Activated CD8-positive, alpha-beta memory T cell treated with anti-CD3 and anti-CD28 coated beads, Interleukin-2, amount 50 U/mL, for 4 hours (primary cell): ENCODE measurements around the gene CERK.
A peak's percentile ranks its signal among the peaks of the same experiment; 100 is the strongest.
"Not testable (repeated sequence)": the region's sequence is repeated elsewhere in the genome, so short reads cannot be mapped to it uniquely, and the experiment has no call there.

Experiments
- DNase-seq: peaks from one replicate; pipeline ENCODE4 v3.0.0-alpha.2; 2020

The CERK gene

DNA sequence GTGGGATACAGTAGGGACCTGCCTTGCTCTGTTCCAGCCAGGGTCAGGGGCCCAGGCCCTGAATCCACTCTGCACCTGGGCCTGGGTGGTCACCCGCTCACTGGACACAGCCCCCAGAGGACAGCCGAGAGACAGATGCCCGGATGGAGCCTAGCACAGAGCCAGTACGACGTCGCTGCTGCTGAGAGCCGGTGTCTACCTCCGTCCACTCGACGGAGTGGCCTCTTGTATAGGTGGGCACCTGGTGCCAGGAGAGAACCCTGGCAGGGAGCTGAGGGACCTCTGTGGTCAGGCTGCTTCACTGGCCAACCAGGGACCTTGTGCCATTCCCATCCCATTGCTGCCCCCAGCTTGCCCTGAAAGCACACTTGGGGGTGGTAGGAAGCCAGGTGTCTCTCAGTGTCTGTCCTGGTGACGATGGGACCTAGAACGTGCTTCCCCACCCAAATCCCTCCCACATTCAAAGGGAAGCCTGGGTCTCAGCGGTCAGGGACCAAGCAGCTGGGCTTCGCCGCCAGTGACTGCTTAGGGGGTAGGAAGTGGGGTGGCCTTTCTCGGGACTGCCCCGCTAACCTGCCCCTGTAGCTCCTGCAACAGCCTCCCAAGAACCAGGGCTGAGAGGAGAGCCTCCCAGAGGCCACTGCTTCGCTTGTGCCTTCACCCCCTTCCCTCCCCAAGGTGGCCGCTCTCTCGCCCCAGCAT, 10.3 kb upstream of the CERK start:
- DNase-seq: no peak

DNA sequence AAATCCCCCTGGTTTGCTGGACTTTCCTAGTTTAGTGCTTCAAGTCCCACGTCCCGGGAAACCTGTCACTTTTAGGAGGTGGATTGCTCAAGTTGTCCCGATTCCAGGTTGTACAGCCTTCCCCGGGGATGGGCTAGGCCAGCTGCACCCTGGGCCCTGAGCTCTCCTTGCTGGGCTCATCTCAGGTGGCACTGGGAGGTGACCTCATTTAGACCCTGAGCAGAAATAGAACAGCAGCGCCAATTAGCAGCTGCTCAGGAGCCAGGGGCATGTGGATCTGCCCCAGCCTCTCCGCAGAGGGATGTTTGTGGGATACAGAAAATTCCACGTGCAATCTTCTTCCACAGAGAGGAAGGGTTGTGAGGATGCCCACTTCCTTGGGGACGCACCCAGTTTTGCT, 9.6 kb upstream of the CERK start:
- DNase-seq: no peak

DNA sequence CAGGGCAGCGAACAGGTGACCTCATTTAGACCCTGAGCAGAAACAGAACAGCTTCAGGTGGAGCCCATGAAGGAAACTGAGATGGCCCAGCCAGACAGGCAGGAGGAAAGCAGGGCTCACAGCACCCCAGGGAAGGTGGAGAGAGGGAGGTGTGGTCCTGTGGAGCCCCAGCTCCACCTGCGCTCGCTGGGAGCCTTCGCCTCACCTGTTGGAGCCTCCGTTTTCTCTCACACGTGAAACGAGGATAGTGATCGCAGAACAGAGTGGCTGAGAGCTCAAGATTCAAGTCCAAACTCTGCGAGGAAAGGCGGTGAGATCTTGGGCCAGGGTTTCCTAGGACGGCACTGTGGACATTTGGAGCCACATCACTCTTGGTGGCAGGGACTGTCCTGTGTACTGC, 8.6 kb upstream of the CERK start:
- DNase-seq: no peak

DNA sequence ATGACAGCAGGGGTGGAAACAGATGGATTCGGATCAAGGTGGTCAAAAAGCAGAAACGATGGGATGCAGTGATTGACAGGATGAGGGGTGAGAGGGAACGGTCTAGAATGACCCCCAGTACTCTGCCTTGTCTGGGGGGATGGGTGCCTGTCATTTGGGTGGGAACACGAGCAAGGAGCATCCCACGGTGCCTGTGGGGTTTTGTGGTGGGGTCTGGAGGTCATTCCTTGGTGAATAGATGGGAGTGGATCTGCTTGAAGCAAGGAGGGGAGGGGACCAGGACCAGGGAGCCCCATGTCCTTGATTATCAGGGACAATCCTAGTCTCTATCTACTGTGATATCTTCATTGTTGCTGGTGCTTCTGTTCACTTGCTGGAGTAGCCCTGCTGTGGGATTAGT, 8.1 kb upstream of the CERK start:
- no peak for DNase-seq

DNA sequence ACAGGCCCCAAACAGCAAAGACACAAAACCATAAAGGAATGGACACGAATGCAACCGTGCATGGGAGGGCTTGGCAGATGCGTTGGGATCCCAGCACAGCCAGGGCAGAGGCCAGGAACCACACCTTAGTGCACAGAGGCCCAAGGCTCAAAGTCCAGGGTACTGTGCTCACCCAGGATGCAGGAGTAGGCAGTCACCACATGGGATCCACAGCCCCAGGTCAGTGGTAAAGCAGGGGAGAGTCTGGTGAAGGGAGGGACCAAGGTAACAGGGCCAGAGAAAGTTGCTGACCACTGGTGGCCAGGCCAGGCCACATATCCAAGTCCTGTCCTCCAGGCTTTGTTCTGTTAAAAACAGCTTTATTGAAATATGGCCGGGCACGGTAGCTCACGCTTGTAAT, 6.5 kb upstream of the CERK start:
- DNase-seq: no peak

DNA sequence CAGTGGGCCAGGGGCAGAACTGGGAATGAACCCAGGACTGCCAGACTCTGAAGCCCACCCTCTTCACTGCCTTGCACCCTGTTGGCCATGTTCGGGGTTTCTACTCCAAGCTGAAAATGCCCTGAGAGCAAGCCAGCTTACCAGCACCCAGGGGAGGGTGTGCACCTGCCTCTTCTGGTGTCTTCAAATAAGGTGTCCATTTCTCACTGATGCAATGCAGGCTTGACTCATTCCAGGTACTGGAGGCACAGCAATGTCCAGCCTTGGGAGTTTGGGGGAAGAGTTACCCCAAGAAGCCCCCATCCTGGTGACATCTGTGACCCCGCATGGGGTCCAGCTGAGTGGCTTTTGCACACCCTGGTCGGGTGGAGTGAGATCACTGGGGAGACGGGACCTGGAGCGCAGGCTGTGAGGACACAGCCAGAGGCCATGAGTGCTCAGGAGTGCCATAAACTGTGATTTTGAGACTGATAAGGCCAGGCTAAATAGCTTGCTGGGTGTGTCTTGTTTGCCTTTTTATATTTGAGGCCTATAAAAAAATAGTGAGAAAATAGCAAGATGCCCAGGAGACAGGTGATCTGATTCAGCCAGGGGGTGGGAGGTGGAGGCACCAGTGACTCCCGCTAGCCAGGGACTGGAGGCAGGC, 4.6 kb upstream of the CERK start:
- no peak for DNase-seq

DNA sequence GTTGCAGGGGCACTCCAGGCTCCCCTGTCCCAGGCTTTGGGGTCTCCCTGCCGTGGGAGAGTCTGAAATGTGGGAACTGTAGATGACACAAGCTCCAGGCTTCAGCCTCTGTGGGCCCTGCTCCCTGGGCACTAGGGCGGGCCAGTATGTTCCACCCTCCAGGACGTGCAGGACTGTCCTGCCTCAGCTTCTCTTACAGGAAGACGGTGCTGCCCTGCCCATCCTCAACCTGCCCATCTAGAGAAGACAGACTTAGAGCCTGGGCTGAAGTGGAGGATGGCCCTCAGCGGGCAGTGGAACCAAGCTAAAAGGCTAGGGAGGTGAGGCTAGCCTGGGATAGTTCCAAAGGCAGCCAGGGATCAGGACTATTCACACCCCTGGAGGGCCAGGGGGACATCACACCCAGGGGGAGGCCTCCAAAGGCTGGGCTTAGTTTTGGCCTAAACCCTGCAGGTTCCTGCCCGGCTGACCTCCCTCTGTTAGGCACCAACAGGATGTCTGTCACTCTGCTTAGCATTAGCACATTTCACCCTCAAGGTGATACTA, 4.0 kb upstream of the CERK start:
- no peak for DNase-seq

DNA sequence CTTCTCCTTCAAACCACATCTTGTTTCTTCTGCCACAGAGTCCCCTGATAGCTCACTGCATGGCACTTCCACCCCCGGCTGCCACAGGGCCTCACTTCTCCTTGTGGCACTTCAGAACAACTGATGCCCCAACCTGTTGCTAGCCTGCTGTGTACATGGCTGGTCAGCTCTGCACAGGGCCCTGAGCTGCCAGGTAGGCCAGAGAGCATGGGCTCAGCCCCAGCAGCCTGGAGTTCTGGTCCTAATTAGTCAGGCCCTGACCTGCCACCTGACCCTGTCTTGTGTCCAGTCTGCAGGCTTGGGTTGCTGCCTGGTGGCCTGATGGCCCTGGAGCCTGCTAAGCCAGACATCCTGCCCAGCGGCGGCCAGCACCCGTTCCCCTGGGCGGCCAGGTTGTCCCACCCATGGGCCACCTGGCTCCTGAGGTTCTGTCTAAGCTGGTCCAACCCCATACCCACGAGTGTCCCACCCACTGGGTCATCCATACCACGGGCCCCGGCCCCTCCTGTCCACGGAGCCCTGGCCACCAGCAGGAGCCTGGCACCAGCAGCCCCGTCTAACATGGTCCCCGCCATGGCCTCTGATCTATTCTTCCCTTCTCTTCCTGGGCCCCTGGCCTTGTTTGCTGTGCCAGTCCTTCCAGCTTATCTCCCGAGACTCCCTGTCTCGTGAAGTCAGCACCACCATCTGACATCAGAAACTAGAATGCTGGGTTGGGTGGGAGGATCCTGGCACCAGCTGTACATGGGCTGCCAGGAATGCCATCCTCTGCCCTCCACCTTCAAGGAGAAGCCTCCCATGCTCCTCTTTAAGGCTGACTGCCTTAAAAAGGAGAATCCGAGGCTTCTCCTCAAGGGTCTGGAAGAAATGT, 3.1 kb upstream of the CERK start:
- no peak for DNase-seq

DNA sequence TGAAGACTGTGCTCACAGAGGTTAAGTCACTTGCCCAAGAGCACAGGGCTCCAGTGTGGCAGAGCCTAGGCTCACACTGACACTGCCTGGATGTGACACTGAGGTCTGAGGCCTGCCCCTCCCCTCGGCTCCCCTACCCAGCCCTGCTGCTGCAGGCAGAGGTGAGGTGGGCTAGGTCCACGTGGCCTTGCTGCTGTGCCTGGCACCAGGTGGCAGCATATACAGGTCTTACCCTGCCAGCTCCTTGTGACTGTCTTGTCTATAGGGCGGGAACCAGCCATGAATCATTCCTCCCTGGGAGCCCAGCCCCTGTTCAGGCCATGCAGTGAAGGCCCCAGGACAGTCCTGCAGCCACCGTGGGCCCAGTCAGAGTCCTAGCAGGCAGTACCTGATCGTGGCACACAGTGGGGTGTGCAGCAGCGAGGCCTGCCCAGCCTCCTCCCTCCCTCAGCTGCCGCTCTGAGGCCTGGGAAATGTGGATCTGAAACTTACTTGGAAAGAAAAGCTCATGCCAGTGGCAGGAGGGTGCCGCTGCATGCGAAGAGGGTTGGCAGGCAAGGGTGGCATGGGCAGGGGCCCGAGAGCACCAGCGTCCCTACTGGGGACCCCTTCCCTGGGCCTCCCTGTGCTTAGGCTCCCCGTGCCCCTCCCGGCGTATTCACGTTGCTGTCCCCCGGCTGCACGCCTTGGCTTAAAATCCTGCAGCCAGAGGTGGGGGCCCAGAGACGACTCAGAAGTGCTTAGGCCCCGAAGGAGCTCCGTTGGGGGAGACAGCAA, 1.2 kb upstream of the CERK start:
- DNase-seq: peak; percentile 84

DNA sequence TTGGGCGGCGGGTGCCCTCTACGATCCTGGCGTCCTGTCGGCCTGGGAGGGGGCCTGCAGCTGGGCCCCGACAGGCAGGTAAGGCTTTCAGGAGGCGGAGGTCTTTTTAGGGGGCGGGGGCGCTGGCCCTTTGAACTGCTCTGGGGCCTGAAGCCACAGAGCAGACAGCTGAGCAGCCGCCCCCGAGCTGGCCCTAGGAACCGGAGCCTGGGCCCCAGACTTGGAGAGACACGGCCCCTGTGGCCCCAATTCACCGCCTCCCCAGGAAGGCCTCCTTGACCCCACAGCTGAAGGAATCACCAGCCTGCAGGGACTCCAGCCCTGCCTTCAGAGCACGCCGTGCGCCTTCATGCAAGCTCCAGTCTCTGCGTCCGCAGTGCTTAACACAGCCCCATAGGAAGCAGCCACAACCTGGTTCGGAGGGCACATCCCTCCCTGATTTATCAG, 618 bp upstream of the CERK start:
- no peak for DNase-seq

DNA sequence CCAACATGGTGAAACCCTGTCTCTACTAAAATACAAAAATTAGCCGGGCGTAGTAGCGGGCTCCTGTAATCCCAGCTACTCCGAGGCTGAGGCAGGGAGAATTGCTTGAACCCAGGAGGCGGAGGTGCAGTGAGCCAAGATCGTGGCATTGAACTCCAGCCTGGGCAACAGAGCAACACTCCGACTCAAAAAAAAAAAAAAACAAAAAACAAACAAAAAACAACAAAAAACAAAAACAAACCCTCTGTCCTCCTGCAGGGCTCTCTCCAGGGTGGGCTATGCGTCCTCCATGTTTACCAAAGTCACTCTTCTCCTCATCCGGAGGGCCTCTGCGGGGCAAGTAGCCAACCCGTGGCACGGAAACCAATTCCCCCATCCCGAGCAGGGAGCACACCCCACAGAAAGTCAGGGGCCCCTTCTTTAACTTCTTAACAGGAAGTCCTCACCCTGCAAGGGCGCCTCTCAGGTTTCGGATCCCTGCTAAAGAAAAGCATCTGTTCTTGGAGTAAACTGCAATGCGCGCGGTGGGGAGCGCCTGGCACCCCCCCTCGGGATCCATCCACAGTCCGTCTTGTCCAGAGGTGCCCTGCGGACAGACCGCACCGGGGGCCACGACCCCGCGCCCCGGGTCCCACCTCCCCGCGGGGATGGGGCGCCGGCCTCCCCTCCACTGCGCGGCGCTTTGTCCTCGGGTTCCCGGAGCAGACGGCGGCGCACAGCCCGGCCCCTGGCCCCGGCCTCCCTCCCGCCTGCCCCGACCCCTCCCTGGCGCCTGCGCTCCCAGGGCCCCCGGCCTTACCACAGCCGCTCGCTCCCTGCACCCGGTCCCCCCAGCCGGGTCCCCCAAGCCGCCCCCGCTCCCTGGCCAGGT, 712 bp downstream of the CERK start:
- DNase-seq: peak; percentile 45

DNA sequence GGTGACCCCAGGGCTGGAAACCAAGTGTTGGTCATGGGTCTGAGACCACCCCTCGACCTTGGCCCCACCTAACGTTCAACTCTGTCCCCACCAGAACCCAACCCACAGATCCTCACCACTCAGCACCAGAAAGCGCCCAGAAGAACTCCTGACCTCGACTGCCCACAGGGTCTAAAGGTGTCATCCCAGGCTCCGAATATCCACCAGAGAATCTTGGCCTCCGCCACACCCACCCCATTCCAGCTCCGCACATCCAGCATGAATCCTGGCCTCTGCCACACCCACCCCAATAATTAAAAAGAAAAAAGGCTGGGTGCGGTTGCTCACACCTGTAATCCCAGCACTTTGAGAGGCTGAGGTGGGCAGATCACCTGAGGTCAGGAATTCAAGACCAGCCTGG, 1.3 kb downstream of the CERK start:
- DNase-seq: no peak

DNA sequence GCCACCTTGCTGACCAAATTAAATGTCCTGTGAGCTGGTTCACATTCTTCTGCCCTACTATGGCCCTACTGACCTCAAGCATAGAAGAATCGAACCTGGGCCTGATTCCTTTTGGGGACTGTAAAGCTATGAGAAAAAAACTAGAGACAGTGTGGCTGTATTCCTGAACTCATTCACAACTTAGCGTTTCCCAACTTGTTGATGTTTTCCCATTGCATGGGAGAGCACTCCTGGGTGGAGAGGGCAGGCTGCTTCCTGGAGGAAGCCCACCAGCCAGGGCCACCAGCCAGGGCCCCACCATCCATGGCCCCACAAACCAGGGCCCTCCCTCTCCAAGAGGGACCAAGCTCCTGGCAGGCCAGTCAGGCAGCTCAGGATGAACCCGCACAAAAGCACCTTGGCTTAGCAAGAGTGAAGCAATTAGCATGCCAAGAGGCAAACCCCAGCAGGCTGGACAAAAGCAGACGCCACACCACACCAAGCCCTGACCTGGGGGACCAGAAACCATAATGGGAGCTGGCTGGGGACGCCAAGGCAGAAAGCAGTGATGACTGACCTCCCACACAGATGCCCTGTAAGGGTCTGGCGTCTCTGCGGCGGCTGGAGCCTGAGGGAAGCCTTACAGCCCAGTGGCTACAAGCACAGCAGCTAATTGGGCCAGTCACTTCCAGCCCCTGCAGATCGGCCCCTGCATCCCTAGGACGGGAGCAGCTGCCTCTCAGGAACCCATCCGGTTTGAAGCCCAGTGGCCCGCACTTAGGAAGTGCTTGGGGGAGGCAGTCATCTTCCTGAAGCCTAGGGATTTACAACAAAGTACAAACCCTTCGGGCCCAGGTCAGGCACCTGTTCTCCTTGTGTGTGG, 2.1 kb downstream of the CERK start:
- DNase-seq: no peak

DNA sequence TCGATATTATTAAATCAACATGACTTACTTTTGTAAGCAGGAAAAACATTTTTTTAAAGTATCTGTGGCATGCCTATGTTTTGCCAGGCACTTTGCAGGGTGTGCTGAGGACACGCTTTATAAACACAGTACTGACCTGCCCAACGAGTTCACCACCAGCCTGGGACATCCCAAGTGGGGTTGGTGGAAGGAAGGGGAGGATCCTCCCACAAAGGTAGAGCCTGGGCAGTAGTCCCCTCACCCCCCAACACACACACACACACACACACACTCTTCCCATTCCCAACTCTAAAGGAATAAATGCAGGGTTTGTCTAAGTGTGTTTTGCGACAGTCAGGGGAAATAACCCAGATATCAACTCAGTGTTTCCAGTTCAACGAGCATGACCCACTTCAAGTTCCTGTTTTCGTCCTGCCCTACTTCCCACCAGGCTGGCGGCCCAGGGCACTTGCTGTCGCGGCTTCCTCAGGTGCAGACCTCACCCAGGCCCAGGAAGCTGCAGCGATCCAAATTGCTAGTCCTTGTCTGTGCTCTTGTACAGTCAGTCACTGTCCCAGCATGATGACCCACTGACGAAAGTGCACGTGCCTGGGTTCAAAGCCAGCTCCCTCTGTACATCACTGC, 3.1 kb downstream of the CERK start:
- DNase-seq: peak; percentile 61

DNA sequence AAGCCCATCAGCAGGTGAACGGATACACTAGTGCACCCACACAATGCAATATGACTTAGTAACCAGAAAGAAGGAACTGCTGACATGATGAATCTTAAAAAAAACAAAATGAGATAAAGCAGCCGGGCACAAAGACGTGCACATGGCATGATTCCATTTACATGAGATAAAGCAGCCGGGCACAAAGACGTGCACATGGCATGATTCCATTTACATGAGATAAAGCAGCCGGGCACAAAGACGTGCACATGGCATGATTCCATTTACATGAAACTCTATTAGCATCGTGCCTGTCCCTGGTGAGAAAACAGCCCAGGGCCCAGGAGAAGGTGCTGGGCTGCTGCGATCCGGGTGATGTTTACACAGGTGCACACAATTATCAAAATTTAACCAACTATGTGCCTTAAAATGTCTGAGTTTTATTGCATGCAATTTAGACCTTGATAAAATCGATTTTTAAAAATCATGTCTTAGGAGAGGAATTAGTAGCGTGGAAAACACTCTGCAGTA, 3.8 kb downstream of the CERK start:
- DNase-seq: not testable (repeated sequence)

DNA sequence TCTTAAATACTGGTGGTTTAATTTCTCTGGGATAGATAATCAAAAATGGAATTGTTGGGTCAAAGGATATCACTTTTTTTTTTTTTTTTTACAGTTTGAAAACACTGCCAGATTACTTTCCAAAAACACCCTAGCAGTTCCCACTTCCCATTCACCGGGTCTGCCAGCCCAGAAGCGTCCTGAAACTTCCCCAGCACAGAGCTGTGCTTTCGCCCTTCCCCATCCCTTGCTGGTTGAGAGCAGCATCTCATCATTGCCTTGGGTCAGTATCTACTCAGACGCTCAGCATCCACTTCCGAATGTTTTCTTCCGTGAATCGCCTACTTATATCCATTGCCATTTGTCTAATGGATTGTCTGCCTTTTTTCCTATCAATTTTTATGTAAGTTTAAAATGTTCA, 5.5 kb downstream of the CERK start:
- no peak for DNase-seq

DNA sequence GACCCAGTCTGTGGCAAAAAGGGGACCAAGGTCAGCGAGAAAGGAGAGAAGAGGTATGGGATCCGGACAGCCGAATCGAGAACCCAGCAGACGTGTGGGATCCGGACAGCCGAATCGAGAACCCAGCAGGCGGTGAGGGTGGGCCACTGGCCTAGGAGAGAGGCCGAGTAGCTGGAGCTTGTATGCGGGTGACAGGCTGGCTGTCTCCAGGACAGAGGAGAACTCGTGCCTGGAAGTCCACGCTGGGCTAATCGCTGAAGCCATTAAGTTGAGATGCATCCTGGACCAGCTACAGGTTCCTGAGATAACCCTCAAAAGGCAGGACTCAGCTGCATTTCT, 6.0 kb downstream of the CERK start:
- DNase-seq: no peak

DNA sequence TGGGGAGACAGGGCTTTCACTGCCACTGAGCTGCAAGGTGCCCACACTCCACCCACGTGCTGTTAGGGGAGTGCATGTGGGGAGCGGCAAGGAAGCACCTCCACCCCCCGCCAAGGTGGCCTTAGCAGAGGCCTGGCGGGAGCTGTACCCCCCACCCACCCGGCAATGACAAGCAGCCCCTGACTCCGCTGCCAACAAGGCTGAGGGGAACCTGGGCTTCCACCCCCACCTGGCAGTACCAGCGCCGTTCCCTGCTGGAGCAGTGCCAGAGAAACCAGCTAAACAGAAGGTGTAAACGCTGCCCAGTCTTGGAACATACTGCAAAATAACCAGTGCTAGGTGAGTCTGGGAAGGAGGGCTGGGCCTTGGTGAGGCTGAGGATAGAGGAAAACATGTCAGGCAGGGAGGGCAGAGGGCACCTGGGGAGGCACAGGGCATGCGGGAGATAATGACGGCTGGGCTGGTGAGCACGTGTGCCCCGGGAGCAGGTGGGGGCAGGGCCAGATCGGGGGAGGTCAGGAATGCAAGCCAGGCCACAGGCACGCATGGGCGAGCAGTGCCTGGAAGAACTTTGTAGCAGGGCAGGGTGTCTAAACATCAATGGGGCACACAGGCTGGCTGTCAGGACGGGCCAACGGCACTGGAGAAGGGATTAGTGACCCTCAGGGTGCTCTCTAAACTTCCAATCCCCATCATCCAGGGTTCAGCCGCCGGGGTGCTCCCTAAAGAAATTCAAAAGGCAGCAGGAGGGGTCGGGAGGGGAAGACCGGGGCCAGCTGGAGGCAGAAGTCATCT, 6.6 kb downstream of the CERK start:
- DNase-seq: no peak

DNA sequence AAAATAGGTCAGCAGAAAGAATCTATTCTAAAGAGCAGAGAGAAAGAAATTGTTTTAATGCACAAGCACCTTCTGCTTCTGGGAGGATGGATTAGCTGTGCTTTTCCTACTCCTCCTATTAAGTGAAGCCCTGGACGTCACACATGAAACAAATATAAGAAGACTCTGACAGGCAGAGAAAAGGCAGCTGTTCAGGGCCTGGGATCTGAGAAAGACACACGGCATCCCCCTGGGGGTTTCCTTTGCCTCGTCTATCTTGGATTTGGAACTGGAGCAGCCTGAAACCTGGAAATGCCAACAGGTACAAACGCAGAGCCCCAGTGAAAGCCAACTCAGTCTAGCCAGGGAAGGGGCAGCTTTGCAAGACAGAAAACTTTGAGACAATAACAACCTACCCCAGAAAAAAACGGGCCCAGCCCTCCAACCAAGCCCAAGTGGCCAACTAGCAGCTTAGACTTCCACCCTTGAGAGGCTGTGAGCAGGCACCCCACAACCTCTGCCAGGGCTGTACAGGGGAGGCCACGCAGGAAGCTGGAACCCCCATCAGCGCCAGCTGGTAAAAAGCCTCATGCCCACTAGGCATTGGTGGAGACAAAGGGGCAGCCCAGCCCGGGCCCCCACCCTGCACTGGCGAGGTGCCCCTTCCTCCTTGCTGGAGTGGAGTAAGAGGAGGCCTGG, 7.3 kb downstream of the CERK start:
- no peak for DNase-seq
